ENCODE measurements around the gene MYL3.

- TF ChIP-seq EP300 (IDR thresholded peaks at IDR 0.05) (no peak), POLR2A (IDR thresholded peaks at IDR 0.05; ENCODE audit: low read length) (no peak), RNF2 (IDR thresholded peaks at IDR 0.05; ENCODE audit: borderline replicate concordance, low read depth) (no peak), KDM1A (IDR thresholded peaks at IDR 0.05; ENCODE audit: low read depth) (no peak), BCL3 (IDR thresholded peaks at IDR 0.05) (no peak), TP53 (CRISPR knock-in tag; IDR thresholded peaks at IDR 0.05) (no peak), CHD4 (IDR thresholded peaks at IDR 0.05; ENCODE audit: borderline replicate concordance) (no peak), RFX5 (IDR thresholded peaks at IDR 0.05) (no peak)
- TF ChIP-seq, protein P1, sequence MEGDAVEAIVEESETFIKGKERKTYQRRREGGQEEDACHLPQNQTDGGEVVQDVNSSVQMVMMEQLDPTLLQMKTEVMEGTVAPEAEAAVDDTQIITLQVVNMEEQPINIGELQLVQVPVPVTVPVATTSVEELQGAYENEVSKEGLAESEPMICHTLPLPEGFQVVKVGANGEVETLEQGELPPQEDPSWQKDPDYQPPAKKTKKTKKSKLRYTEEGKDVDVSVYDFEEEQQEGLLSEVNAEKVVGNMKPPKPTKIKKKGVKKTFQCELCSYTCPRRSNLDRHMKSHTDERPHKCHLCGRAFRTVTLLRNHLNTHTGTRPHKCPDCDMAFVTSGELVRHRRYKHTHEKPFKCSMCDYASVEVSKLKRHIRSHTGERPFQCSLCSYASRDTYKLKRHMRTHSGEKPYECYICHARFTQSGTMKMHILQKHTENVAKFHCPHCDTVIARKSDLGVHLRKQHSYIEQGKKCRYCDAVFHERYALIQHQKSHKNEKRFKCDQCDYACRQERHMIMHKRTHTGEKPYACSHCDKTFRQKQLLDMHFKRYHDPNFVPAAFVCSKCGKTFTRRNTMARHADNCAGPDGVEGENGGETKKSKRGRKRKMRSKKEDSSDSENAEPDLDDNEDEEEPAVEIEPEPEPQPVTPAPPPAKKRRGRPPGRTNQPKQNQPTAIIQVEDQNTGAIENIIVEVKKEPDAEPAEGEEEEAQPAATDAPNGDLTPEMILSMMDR (IDR thresholded peaks at IDR 0.05), result no peak
- TF ChIP-seq, protein P2, sequence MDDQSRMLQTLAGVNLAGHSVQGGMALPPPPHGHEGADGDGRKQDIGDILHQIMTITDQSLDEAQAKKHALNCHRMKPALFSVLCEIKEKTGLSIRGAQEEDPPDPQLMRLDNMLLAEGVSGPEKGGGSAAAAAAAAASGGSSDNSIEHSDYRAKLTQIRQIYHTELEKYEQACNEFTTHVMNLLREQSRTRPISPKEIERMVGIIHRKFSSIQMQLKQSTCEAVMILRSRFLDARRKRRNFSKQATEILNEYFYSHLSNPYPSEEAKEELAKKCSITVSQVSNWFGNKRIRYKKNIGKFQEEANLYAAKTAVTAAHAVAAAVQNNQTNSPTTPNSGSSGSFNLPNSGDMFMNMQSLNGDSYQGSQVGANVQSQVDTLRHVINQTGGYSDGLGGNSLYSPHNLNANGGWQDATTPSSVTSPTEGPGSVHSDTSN (IDR thresholded peaks at IDR 0.05), result no peak
These were observed 11.2 kb upstream of the MYL3 start for GRCh38 chr3:46874430-46874829.

All from A549 (cell line).